HS-5 (cell line): ENCODE data around the gene PTPRA.
A peak's percentile ranks its signal among the peaks of the same experiment; 100 is the strongest.

Source experiments
- DNase-seq: peaks from one replicate; pipeline ENCODE4 v3.0.0-alpha.2; 2012; ENCODE audit warnings: low read depth

The PTPRA gene

GRCh38 chr20:3077618-3078134 is 204.4 kb downstream of the PTPRA start:
- no peak for DNase-seq

- peak; percentile 22 for DNase-seq
Measured at GRCh38 chr20:3080939-3081388, 207.7 kb downstream of the PTPRA start.

GRCh38 chr20:3081641-3082040 is 208.4 kb downstream of the PTPRA start:
- no peak for DNase-seq

GRCh38 chr20:3082306-3082951 is 209.1 kb downstream of the PTPRA start:
- DNase-seq = no peak

- DNase-seq = no peak
Measured at GRCh38 chr20:3082955-3083952, 210.0 kb downstream of the PTPRA start.

GRCh38 chr20:3084283-3084985 is 211.2 kb downstream of the PTPRA start, which contains the start of gene AVP:
AVP (minus strand) TSS chr20:3084724; CDS start chr20:3084674, 50 bp downstream.
- DNase-seq = no peak

GRCh38 chr20:3084986-3085360 is 211.7 kb downstream of the PTPRA start:
- no peak for DNase-seq

- DNase-seq = no peak
Measured at GRCh38 chr20:3085571-3086072, 212.3 kb downstream of the PTPRA start.

GRCh38 chr20:3088031-3088430 is 214.8 kb downstream of the PTPRA start:
- no peak for DNase-seq
